Thyroid gland (tissue), 4 donors: ENCODE data around the gene ELP4.

ENCODE experiments used
- POLR2A ChIP-seq, 2 donors: fragments of 450-650 bp; IDR thresholded peaks; one replicate each; pipeline ENCODE4 v1.6.1; 2017; ENCODE audit warnings: antibody characterized with exemption in 2 of 2, mild to moderate bottlenecking in 2 of 2, moderate library complexity in 1 of 2
- TF ChIP-seq, protein P1 (sequence below), 6 experiments: fragments of 200-600 bp in 3 of 6; fragments of 450-650 bp in 3 of 6; sonication (generic) in 3 of 6; IDR thresholded peaks; one replicate each; pipeline ENCODE4 v1.5.1; 2016 to 2019; ENCODE audit warnings: antibody characterized with exemption in 6 of 6, mild to moderate bottlenecking in 2 of 6, inconsistent platforms in 1 of 6, moderate library complexity in 1 of 6

DNA sequence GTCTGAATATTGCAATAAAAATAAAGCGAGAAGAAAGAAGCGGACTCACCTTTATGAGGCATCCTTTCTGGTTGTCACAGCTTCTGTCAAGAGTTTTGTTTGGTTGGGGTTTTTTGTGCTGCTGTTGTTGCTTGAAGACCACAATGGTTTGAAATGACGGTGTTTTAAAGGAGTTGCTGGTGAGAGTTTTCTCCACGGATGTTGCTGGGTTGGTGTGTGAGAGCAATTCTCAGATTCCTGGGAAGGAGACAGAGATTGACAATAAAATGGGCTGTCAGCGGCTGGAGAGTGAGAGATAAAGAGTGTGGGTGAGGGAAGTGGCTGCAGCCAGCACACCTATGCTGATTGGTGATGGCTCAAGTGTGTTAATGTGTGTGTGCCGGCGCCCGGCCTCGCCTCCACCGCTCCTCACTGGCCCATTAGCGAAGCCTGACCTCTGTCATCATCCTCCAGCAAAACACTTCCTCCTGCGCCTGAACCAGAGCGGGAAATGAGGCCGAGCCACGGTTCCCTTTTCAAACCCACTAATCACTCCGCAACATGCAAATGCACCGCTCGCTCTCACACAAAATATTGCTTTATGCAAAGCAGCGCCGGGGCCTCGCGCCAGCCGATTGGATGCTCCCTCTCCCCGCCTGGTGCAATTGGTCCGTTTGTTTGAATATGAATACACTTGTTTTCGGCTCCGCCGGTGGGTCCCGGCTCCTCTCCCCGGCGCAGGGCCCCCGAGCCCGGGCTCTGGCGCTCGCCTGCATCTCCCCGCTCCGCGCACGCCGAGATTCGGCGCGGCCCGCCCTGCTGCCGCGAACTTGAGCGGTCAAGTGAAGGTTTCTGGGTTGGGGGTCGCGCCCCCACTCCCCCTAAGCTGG, 301.4 kb downstream of the ELP4 start, which contains the start of gene PAX6:
- no peak for TF ChIP-seq POLR2A (IDR thresholded peaks at IDR 0.05)
- TF ChIP-seq, protein P1, sequence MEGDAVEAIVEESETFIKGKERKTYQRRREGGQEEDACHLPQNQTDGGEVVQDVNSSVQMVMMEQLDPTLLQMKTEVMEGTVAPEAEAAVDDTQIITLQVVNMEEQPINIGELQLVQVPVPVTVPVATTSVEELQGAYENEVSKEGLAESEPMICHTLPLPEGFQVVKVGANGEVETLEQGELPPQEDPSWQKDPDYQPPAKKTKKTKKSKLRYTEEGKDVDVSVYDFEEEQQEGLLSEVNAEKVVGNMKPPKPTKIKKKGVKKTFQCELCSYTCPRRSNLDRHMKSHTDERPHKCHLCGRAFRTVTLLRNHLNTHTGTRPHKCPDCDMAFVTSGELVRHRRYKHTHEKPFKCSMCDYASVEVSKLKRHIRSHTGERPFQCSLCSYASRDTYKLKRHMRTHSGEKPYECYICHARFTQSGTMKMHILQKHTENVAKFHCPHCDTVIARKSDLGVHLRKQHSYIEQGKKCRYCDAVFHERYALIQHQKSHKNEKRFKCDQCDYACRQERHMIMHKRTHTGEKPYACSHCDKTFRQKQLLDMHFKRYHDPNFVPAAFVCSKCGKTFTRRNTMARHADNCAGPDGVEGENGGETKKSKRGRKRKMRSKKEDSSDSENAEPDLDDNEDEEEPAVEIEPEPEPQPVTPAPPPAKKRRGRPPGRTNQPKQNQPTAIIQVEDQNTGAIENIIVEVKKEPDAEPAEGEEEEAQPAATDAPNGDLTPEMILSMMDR (IDR thresholded peaks at IDR 0.05): no peak
